Uterus (tissue), 2 donors: ENCODE measurements around the gene DTD1.

Source experiments
- CTCF ChIP-seq, 4 experiments: fragments of 200-600 bp in 2 of 4; fragments of 450-650 bp in 2 of 4; sonication (generic) in 2 of 4; IDR thresholded peaks; one replicate each; pipeline ENCODE4 v1.5.1; 2016 to 2019; ENCODE audit warnings: antibody characterized with exemption in 4 of 4, mild to moderate bottlenecking in 2 of 4, moderate library complexity in 1 of 4
- POLR2A ChIP-seq, 2 donors: fragments of 450-650 bp; IDR thresholded peaks; one replicate each; pipeline ENCODE4 v1.6.1; 2016; ENCODE audit warnings: antibody characterized with exemption in 2 of 2, mild to moderate bottlenecking in 1 of 2, moderate library complexity in 1 of 2

DNA sequence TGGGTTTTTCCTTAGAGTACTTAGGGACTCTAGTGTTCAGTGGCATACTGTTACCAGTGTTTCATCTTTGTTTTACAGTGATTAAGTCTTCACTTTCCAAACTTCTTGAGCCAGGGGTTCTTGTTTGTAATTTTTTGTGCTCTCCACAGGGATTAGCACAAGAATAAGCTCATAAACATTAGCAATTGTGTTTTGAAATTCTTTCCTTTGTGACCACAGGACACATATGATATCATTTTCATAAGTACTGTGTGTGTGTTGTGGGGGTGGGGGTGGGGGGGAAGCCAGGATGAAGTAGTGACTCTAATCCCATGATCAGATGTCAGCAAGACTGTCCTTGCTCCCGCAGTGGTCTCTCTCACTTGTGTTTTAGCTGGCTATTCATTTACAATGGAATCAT, 124.3 kb downstream of the DTD1 start:
- TF ChIP-seq CTCF (IDR thresholded peaks at IDR 0.05) (no peak), POLR2A (IDR thresholded peaks at IDR 0.05) (no peak)
